Measurements from ENCODE around the gene ZNF783.

DNA sequence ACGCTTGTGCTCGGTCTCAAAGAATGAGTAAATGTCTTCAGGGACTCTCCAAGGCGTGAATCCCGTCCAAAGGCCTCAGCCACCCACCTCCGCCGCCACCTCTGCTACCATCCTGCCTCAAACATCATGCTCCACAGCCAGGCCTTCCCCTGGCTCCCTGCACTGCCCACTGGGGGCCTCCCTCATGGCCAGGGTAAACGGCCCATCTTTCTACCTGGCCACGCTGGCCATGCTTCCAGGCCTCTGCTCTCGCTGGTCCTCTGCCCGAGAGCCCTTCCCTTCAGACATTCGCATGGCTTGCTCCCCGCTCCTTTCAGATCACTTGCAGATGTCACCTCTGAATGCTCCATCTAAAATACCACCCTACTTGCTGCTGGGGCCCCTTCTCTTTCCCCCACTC is 40.2 kb downstream of the ZNF783 start:
- TF ChIP-seq, protein P1, sequence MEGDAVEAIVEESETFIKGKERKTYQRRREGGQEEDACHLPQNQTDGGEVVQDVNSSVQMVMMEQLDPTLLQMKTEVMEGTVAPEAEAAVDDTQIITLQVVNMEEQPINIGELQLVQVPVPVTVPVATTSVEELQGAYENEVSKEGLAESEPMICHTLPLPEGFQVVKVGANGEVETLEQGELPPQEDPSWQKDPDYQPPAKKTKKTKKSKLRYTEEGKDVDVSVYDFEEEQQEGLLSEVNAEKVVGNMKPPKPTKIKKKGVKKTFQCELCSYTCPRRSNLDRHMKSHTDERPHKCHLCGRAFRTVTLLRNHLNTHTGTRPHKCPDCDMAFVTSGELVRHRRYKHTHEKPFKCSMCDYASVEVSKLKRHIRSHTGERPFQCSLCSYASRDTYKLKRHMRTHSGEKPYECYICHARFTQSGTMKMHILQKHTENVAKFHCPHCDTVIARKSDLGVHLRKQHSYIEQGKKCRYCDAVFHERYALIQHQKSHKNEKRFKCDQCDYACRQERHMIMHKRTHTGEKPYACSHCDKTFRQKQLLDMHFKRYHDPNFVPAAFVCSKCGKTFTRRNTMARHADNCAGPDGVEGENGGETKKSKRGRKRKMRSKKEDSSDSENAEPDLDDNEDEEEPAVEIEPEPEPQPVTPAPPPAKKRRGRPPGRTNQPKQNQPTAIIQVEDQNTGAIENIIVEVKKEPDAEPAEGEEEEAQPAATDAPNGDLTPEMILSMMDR (IDR thresholded peaks at IDR 0.05; ENCODE audit: poor library complexity) = no peak
- TF ChIP-seq EZH2 (IDR thresholded peaks at IDR 0.05; ENCODE audit: borderline replicate concordance) = no peak

Measured in hepatocyte (in vitro differentiated cells).